Heart left ventricle (tissue), 16 donors: Measurements from ENCODE around the gene INSR. TPM values are rescaled to one million over a fixed set of nuclear protein-coding genes. Genes with fewer than 3 reads are reported as not detected.

Experiments used
- ATAC-seq, 4 donors: fragments of 200-7000 bp; cut with Tn5 transposase; one replicate each; pipeline ENCODE4 v1.9.1; 2020 to 2022; ENCODE audit warnings: moderate library complexity in 4 of 4, mild to moderate bottlenecking in 3 of 4, moderate number of reproducible peaks in 1 of 4
- DNase-seq, 5 donors: peaks; one replicate each; pipeline ENCODE4 v3.0.0-alpha.2; 2020
- H3K27ac ChIP-seq, 12 donors: fragments of 200-600 bp; sonication (generic) in 4 of 12; one replicate each; pipeline versions ENCODE4 v1.5.0 to v1.8.0; 2016 to 2022; ENCODE audit warnings: mild to moderate bottlenecking in 2 of 12
- H3K27me3 ChIP-seq, 9 donors: fragments of 200-600 bp; sonication (generic) in 2 of 9; one replicate each; pipeline versions ENCODE4 v1.5.1 to v1.8.0; 2016 to 2022; ENCODE audit warnings: mild to moderate bottlenecking in 3 of 9
- H3K36me3 ChIP-seq, 9 donors: fragments of 200-600 bp; sonication (generic) in 2 of 9; one replicate each; pipeline versions ENCODE4 v1.5.0 to v1.8.0; 2018 to 2022; ENCODE audit warnings: mild to moderate bottlenecking in 2 of 9
- H3K4me1 ChIP-seq, 12 donors: fragments of 200-600 bp; sonication (generic) in 4 of 12; one replicate each; pipeline versions ENCODE4 v1.5.0 to v1.8.0; 2016 to 2022; ENCODE audit warnings: mild to moderate bottlenecking in 3 of 12
- H3K4me3 ChIP-seq, 12 donors: fragments of 200-600 bp; sonication (generic) in 4 of 12; one replicate each; pipeline versions ENCODE4 v1.5.0 to v1.8.0; 2017 to 2022; ENCODE audit warnings: mild to moderate bottlenecking in 9 of 12, moderate library complexity in 4 of 12
- H3K9me3 ChIP-seq, 12 donors: fragments of 200-600 bp; sonication (generic) in 4 of 12; one replicate each; pipeline versions ENCODE4 v1.5.0 to v1.8.0; 2016 to 2022; ENCODE audit warnings: mild to moderate bottlenecking in 1 of 12
- CTCF ChIP-seq, 12 donors: fragments of 200-600 bp; sonication (generic) in 4 of 12; IDR thresholded peaks; one replicate each; pipeline versions ENCODE4 v1.5.0 to v1.8.0; 2018 to 2022; ENCODE audit warnings: antibody characterized with exemption in 12 of 12, mild to moderate bottlenecking in 5 of 12
- POLR2A ChIP-seq, 2 donors: fragments of 450-650 bp; IDR thresholded peaks; one replicate each; pipeline ENCODE4 v1.6.1; 2017; ENCODE audit warnings: antibody characterized with exemption in 2 of 2, mild to moderate bottlenecking in 2 of 2, moderate library complexity in 2 of 2
- WGBS, 4 donors: extraction: QIAGEN DNeasy Blood & Tissue Kit in 2 of 4; methylation state at CpG; one replicate each; pipeline versions ENCODE4 v1.1.5 to v1.1.7; 2013 to 2018; 5-methylcytosine and 5-hydroxymethylcytosine counted together
- intact Hi-C, 10 donors: fragments of 100-400 bp; cut with DNase I; formaldehyde crosslinking; loops; one replicate each; pipeline versions ENCODE4 v1.11.1 to v1.14.2; 2022
- polyA plus RNA-seq, 2 donors: library from polyadenylated mRNA; stranded (reverse); fragments of 200-250 nt; gene quantifications; one replicate each; pipeline ENCODE4 v1.2.3, GENCODE V29; 2013
- total RNA-seq, 9 donors: library from RNA; depleted of rRNA in 2 of 9; stranded (reverse); fragments of >200 nt in 2 of 9; fragmentation: NEBNext Ultra II Directional in 3 of 9; extraction: Animal tissue kit (Norgen Biotek cat#: 25700) in 3 of 9; gene quantifications; one replicate each; pipeline versions ENCODE4 v1.1.0 to v1.2.4, GENCODE V29; 2016 to 2023
- donor health status: ischemic (EF 13 %, LVEDD 7.1; RV severe dilation, severe dysfunction).
- donor health status: healthy with polysubstance abuse.
- donor health status: DM: no; HTN: yes; CAD: no.
- donor health status: DM: no; HTN: no; CAD: no.
- donor health status: ischemic (EF 25% LVEDD 6.9; RV normal size, moderate dysfunction).
- donor health status: ischemic (EF 25% LVEDD 5.7; RV mildly dilated, moderate dysfunction).
- donor health status: healthy.
- donor health status: DM: yes; HTN: yes; CAD: no.
- donor health status: ischemic (EF 35%, LVEDD 5.7; RV mildly dilated, moderate dysfunction).
- donor health status: nonischemic (EF 11% LVEDD 7.7; RV severe dilation, severe dysfunction).
- donor health status: DM: yes; HTN: yes; CAD: no.
- donor health status: PGD.
- donor health status: ischemic (EF 29% LVEDD 5.4; RV normal size, mild dysfunction).
- donor health status: nonischemic (EF 23%, LVEDD 6.1; RV moderate dilation, normal function).

INSR gene
- total and polyA plus RNA-seq, 11 donors: 28.7 to 221 (median 98.8) TPM

DNA sequence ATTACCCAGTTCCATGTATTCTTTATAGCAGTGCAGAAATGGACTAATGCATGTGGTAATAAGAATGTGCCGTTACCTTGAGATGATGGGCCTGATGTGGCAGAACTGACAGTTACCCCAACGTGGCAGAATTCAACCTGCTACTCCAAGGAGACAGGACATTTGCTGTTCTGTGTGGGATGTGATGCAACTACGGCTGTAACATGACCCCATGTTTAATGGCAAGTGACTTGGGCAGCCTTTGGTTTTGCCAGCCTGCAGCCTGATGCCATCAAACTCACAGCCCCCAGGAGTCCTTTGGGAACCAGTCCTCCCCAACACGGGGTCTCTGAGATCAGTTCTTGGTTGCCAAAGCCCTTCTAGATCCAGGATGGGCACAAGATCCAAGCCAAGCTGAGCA, 117.4 kb downstream of the INSR start:
- Histone ChIP-seq H3K27ac (peak overlapping the region in 1 of 12 donors; percentile 47), H3K4me3 (no peak overlapping the region), H3K27me3 (no peaks in the 10 kb centered on the region), H3K9me3 (no peaks in the 10 kb centered on the region), H3K4me1 (peaks cover 0 to 42% (median 27%) of the 10 kb centered on the region in 12 donors), H3K36me3 (peaks cover 0 to 37% (median 14%) of the 10 kb centered on the region in 9 donors)
- WGBS, 4 donors: 92 to 100% (median 93%) methylated on average over 3 to 4 of the region's 4 CpGs
- ATAC-seq (no peak), DNase-seq (no peak)
- intact Hi-C loops: no loop called here
- no peak for TF ChIP-seq POLR2A (IDR thresholded peaks at IDR 0.05)
- TF ChIP-seq CTCF (IDR thresholded peaks at IDR 0.05): no peak

- Histone ChIP-seq H3K9me3 (no peaks in the 10 kb centered on the region), H3K4me3 (no peak overlapping the region), H3K27me3 (no peaks in the 10 kb centered on the region), H3K27ac (no peak overlapping the region), H3K4me1 (peaks cover 0 to 7% (median 0%) of the 10 kb centered on the region in 12 donors), H3K36me3 (peaks cover 5 to 77% (median 51%) of the 10 kb centered on the region in 9 donors)
- TF ChIP-seq POLR2A (IDR thresholded peaks at IDR 0.05): no peak
- no peak for TF ChIP-seq CTCF (IDR thresholded peaks at IDR 0.05)
- ATAC-seq (no peak), DNase-seq (no peak)
- intact Hi-C loops: no loop called here
- 96 to 98% (median 98%) methylated on average over 4 of the region's 4 CpGs for WGBS, 4 donors
Observed at GRCh38 chr19:7172794-7173193, 121.4 kb downstream of the INSR start.

DNA sequence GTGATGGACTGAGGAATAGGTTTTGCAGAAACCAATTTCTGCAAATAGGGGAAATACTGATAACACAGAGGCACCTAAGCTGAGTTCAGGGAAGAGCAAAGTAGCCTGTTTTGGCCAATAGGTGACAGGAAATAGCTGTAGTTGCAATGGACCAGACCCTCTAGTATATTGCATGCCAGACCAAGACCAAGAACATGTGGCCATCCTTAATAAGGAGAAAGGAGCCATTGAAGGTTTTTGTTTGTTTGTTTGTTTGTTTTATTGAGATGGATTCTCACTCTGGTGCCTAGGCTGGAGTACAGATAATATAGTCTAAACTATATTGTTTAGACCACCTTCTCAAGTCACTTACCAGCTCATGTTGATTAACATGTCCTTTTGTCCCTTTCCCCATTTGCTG, 123.2 kb downstream of the INSR start:
- DNase-seq (no peak), ATAC-seq (no peak)
- no peaks in the 10 kb centered on the region for H3K4me1 ChIP-seq
- no peak overlapping the region for H3K4me3 ChIP-seq
- H3K27ac ChIP-seq: no peak overlapping the region
- H3K9me3 ChIP-seq: no peaks in the 10 kb centered on the region
- no peaks in the 10 kb centered on the region for H3K27me3 ChIP-seq
- intact Hi-C loops: no loop called here
- peaks cover 5 to 88% (median 66%) of the 10 kb centered on the region in 9 donors for H3K36me3 ChIP-seq
- TF ChIP-seq CTCF (IDR thresholded peaks at IDR 0.05): no peak
- TF ChIP-seq POLR2A (IDR thresholded peaks at IDR 0.05): no peak

- no peaks in the 10 kb centered on the region for H3K27me3 ChIP-seq
- no peak overlapping the region for H3K4me3 ChIP-seq
- TF ChIP-seq CTCF (IDR thresholded peaks at IDR 0.05) (no peak), POLR2A (IDR thresholded peaks at IDR 0.05) (no peak)
- no peaks in the 10 kb centered on the region for H3K9me3 ChIP-seq
- no peak overlapping the region for H3K27ac ChIP-seq
- DNase-seq (no peak), ATAC-seq (no peak)
- 90 to 96% (median 92%) methylated on average over 4 to 6 of the region's 6 CpGs for WGBS, 4 donors
- H3K4me1 ChIP-seq: peaks cover 0 to 2% (median 0%) of the 10 kb centered on the region in 12 donors
- peaks cover 5 to 97% (median 76%) of the 10 kb centered on the region in 9 donors for H3K36me3 ChIP-seq
- intact Hi-C loops: no loop called here
Observed at GRCh38 chr19:7168941-7169340, 125.3 kb downstream of the INSR start.
